Hepatocyte (in vitro differentiated cells): ENCODE data around the gene TOMM20L.

Source experiments
- EZH2 ChIP-seq: fragments of 200-600 bp; sonication (generic); IDR thresholded peaks from 2 replicates; pipeline ENCODE4 v1.6.1; 2016; ENCODE audit warnings: antibody characterized with exemption, mild to moderate bottlenecking, borderline replicate concordance
- TF ChIP-seq, protein P1 (sequence below): fragments of 200-600 bp; sonication (generic); IDR thresholded peaks from 2 replicates; pipeline ENCODE4 v1.5.1; 2016; ENCODE audit warnings: antibody characterized with exemption, mild to moderate bottlenecking; ENCODE audit not compliant: poor library complexity

DNA sequence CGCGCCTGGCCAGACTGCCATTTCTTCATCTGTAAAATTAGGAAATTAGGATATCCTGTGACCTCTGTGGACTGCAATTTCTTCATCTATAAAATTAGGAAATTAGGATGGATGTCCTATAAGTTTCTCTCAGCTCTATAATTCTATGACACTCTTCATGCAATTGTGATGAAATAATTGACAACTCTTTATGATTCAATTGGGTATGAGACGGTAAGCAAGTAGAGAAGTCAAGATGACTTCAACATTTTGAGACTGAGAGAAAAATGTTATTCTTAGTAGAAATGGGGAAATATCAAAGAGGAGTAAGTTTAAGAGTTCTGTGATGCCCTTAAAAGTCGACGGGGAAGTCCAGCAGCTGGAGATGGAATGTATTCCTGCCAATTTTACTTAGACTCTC is 43.7 kb downstream of the TOMM20L start:
- no peak for TF ChIP-seq EZH2
- TF ChIP-seq, protein P1, sequence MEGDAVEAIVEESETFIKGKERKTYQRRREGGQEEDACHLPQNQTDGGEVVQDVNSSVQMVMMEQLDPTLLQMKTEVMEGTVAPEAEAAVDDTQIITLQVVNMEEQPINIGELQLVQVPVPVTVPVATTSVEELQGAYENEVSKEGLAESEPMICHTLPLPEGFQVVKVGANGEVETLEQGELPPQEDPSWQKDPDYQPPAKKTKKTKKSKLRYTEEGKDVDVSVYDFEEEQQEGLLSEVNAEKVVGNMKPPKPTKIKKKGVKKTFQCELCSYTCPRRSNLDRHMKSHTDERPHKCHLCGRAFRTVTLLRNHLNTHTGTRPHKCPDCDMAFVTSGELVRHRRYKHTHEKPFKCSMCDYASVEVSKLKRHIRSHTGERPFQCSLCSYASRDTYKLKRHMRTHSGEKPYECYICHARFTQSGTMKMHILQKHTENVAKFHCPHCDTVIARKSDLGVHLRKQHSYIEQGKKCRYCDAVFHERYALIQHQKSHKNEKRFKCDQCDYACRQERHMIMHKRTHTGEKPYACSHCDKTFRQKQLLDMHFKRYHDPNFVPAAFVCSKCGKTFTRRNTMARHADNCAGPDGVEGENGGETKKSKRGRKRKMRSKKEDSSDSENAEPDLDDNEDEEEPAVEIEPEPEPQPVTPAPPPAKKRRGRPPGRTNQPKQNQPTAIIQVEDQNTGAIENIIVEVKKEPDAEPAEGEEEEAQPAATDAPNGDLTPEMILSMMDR = no peak
